GM04504 (cell line): ENCODE data around the gene SAMD9.
"Not testable (repeated sequence)": the region's sequence is repeated elsewhere in the genome, so short reads cannot be mapped to it uniquely, and the experiment has no call there.

Experiments used
- DNase-seq: peaks from one replicate; pipeline ENCODE4 v3.0.0-alpha.2; 2012; ENCODE audit warnings: low read depth

The SAMD9 gene

DNA sequence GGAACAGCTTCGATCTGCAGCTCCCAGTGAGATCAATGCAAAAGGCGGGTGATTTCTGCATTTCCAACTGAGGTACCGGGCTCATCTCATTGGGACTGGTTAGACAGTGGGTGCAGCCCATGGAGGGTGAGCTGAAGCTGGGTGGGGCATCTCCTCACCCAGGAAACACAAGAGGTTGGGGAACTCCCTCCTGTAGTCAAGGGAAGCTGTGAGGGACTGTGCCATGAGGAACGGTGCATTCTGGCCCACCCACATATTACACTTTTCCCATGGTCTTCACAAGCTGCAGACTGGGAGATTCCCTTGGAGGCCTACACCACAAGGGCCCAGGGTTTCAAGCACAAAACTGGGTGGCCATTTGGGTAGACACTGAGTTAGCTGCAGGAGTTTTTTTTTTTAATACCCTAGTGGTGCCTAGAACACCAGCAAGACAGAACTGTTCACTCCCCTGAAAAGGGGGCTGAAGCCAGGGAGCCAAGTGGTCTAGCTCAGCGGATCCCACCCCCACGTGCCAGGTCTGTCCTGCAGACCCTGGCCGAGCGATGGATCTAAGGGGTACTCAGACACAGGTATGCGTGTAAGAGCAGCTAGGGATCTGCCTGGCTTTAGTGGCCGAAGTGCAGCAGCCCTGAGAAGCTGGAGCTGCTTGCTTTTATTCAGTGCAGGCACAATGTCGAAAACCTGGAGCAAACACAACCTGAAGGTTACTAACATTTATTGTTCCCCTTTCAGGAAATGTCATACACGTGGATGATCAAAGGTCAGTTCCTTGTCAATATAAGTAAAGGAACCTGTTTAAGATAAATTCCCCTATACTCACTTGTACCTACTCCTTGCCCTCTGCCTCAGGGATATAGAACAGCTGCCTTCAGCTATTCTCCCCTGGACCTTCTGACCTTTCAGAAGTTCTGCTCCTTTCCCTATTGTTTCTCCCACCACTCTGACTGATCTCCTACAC, 3.1 kb upstream of the SAMD9 start:
- DNase-seq: no peak

DNA sequence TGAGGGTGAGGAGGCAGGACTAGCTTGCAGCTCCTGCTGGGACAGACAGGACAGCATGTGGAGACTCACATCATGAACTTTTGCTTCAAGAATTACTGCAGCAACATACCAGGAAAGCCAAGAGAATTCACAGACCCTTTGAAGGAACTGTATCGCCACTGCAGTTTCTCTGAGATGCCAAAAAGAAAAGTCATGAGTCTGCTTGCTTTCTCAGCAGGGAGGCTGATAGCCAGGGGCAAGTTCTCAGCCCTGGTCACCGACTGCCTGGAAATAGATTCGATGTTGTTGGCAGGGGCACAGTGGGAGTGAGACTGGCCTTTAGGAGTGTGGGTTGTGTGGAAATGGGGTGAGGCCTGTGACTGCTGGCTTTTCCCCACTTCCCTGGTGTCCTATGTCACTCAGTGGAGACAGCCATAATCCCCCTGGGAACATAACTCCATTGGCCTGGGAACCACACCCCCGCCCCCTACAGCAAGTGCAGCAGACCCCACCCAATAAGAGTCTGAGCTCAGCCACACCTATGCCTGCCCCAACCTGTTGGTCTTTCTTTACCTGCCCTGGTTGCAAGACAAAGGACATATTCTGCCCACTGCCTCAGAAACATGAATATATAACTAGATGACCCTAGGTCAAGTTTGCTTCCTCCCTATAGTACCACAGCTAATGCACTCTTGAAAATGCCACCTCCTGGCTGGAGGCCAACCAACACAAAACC, 1.6 kb upstream of the SAMD9 start:
- DNase-seq: peak; percentile 34

DNA sequence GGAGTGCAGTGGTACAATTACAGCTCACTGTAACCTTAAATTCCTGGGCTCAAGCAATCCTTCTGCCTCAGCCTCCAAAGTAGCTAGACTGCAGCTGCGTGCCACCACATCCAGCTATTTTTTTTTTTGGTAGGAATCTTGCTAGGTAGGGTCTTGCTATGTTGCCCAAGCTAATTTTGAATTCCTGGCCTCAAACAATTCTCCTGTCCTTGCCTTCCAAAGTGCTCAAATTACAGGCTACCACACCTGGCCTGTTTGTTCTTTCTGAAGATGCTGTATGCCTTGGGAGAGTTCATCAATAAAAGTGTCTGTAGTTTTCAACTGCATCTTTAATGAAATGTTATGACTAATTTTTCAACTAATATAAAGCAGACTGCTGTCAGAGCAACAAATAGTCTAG, 452 bp downstream of the SAMD9 start:
- DNase-seq: no peak

DNA sequence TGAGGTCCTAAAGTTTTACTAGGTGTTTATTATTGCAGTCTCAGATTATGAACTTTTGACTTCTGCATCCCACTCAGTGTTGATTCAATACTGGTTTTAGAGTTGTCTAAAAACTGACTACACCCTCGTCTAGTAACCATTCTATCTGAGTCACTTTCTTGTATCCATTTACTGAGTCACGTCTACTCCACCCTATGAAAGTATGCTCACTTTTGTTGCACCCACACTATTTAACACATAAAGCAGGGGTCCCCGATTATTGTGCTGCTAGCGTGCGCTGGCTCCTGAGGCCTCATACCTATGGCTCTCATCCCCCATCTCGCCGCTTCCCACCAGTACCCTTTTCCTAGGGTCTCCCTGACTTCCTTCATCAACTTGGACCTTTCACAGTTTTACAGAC, 2.0 kb downstream of the SAMD9 start:
- DNase-seq: peak; percentile 37

DNA sequence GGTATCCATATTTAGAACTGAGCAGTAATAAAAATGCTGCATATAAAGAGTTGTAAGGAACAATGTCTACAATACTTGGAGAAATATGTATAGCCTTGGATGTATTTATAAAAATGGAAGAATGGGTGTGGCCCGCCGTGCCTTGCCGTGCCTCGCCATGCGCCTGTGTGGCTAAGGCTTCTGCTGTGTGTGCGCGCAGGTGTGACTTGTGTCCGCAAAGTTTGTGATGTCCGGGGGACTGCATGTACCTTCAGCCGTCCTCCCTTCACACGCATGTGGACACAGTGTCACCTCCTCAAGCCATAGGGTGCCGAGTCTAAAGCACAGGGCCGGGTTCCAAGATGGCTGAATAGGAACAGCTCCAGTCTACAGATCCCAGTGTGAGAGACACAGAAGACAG, 9.8 kb downstream of the SAMD9 start:
- no peak for DNase-seq

DNA sequence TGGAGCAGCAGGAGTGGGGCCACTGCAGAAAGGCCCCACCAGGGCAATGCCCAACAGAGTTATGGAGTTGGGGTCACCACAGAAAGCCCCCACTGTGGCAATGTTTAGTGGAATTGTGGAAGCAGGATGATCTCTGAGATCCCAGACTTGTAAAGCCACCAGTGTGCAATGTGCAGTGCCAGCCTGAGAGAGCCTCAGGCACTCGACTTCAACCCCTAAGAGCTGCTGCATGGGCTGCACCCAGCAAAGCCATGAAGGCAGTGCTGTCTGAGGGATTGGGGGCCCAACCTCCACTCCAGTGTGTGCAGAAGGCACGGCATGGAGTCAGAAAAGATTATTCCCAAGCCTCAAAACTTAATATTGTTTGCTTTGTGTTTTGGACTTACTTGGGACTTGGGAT, 20.4 kb downstream of the SAMD9 start:
- DNase-seq: no peak

DNA sequence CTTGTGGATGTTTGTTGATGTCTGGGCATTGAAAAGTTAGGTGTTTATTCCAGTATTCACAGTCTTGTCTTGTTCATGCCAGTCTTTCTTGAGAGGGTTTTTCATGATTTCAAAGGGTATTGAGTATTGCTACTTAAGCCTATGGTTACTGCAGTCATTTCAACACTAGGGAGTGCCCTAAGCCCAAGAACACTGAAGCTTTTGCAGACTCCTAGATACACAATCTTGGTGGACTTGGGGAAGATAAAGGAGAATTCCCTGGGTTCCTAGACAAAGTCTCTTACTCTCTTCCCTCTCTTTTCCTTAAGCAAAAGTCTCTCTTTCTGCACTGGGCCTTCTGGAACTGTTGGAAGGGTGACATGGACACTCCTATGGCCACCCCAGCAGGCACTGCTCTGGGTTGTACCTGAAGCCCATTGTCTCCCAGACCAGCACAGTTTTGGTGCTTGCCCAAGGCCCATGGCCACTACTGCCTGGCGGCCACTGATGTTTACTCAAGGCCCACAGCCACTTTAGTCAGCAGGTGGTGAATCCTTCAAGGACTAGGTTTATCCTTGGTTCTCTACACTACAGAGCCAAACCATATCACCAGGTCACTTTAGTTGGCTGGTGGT, 24.9 kb downstream of the SAMD9 start:
- DNase-seq: peak; percentile 17

DNA sequence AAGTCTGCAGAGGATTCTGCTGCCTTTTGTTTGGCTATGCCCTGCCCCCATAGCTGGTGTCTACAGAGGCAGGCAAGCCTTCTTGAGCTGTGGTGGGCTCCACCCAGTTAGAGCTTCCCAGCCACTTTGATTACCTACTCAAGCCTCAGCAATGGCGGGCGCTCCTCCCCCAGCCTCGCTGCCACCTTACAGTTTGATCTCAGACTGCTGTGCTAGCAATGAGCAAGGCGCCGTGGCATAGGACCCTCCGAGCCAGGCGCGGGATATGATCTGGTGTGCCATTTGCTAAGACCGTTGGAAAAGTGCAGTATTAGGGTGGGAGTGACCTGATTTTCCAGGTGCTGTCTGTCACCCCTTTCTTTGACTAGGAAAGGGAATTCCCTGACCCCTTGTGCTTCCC, 44.4 kb downstream of the SAMD9 start:
- not testable (repeated sequence) for DNase-seq

DNA sequence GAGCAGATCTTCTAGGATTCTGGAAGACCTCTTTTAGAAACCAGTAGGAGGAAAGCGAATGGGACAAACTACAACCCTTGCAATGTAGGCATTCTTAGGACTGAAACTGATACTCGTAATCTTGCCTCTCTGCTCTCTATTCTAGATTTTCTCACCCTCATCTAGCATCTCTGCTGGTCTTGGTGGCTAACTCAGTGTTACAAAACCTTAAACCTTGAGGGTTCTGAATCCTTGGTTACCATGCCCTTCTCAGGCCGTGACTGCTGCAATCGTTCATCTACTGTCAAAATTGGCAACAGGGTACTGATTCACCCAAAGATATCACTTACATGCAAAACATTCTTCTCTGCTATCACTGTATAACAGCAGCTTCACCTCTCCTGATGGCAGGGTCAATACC, 55.2 kb downstream of the SAMD9 start:
- no peak for DNase-seq

DNA sequence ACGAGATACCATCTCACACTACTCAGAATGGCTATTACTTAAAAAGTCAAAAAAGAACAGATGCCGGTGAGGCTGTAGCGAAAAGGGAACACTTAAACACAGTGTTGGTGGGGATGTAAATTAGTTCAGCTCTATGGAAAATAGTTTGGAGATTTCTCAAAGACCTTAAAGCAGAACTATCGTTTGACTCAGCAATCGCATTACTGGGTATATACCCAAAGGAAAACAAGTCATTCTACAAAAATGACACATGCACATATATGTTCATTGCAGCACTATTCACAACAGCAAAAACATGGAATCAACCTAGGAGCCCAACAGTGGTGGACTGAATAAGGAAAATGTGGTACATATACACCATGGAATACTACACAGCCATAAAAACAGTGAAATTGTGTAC, 56.9 kb downstream of the SAMD9 start:
- no peak for DNase-seq

DNA sequence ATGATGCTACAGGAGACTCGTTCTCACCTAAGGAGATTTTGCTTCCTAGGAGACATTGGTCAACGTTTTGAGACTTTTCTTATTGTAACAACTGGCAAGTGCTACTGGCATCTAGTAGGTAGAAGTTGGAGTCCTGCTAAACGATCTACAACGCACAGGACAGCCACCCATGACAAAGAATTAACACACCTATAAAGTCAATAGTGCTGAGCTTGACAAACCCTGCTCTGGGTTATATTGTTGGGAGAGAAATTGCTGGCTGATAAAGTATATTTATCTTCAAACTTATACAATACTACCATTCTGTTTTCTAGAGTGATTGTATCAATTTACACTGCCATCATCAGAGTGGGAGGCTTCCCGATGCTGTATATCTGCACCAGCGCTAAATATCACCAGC, 57.8 kb downstream of the SAMD9 start:
- DNase-seq: no peak

DNA sequence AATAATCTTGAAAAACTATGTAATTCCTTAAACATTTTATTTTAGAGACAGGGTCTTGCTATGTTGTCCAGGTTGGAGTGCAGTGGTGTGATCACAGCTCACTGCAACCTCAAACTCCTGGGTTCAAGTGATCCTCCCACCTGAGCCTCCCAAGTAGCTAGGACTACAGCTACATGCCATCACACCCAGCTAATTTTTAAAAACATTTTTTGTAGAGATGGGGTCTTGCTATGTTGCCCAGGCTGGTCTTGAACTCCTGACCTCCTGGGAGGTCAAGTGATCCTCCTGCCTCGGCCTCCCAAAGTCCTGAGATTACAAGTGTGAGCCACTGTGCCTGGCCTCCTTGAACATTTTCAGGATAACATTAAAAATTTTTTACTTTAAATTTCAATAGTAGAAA, 61.2 kb downstream of the SAMD9 start:
- DNase-seq: not testable (repeated sequence)

DNA sequence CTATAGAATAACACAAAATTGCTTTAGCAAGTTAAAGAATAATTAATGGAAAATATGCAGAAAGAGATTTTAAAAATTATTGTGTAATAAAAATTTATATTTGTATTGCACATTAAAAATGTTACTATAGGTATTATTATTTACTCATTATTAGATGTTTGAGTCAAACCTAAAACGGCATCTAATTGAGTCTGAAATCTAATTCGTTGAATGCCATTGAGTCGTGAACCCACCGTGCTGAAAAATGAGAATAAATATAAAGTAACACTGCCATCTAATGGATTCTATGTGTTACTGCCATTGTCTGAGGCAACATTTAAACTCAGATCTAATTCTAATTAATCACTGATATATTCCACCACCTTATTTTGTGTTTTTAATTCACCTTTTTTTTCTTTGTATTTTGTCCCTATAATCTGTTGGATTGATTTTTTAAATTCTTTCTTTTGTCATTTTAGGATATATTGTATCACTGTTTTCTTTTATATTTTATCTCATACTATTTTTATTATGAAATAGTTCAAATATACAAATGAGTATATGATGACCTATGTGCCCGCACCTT, 62.2 kb downstream of the SAMD9 start:
- DNase-seq: peak; percentile 14

DNA sequence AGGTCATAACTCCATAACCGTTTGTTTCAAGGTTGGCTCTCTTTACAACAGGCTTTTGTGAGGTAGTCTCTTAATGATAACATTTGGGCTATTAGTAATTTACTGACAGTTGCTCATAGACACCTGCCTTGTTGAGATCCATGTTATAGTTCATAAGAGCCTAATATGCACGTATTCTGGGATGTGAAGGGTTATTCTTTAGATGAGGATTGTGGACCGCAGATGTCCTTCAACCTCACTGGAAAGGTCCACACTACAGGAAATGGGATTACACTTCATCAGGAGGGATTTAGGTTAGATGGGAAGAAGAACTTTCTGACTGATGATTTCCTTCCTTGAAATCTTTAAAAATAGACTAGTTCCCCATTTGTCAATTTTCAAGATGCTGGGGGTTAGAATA, 62.8 kb downstream of the SAMD9 start:
- DNase-seq: no peak

DNA sequence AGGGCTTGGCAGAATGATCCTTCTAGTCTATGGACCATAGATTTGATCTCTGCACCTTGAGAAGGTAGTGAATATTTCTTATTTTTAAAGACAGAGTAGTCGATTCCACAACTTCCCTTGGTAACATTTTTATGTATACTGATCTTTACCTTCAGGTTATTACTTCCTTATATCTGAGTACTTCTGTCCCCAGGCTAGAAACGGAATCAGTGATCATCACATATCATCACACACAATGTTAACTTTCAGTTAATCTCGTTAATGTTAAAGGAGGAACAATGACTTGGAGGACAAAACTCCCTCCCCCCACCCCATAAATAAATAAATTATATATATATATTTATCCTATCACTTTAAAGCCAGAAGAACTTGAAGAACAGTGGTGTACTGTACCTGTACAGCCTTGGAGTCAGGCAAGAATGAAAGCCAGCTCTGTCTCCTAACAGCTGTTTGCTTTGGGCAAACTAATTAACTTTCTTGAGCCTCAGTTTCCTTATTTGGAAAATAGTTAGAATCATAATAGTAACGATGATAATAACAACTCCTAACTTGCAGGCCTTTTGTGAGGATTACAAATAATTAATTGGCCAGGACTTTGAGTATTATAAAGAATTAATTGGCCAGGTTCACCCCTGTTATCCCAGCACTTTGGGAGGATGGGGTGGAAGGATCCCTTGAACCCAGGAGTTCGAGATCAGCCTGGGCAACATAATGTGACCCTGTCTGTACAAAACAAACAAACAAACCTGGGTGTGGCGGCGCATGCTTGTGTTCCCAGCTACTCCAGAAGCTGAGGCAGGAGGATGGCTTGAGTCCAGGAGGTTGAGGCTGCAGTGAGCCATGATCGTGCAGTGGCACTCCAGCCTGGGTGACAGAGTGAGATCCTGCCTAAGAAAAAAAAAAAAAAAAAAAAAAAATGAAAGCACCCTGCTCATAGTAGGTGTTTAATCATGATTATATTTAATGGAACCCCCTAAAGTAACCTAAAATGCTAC, 63.5 kb downstream of the SAMD9 start:
- no peak for DNase-seq

DNA sequence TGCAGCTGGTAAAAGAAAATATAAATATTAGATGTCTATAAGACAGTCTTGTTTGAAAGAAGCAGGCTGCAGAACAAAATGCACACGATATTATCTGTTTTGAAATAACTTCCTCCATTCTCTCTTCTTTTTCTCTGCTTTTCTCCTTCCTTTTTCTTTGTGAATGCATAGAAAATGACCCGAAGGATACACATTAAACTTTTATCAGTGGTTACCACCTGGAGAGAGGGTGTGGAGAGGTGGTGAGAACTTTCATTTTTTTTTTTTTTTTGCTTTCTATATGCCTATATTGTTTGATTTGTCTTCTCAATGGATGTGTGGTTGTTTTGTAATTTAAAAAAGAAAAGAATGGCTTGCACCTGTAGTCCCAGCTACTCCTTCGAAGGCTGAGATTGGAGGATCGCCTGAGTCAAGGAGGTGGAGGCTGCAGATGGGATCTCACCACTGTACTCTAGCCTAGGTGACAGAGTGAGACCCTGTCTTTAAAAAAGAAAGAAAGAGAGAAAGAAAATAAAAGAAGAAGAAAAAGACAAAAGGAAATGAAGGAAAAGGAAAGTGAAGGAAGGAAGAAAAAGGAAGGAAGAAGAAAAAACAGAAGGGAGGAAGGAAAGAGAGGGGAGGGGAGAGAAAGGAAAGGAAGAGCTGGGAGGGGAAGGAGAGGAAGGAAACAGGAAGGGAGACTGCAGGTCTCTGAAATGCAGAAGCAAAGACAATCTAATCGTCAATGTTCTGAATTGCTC, 64.4 kb downstream of the SAMD9 start:
- no peak for DNase-seq

DNA sequence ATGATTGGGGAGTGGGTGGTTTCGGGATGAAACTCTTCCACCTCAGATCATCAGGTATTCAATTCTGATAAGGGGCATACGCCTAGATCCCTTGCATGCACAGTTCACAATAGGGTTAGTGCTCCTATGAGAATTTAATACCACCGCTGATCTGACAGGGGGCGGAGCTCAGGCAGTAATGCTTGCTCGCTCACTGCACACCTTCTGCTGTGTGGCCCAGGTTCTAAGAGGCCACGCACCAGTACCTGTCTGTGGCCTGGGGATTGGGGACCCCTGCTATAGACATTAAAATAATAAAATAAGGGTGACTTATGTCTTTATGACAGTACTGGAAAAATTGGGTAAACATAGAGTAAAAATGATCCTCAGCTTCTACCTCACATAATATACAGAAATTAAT, 66.1 kb downstream of the SAMD9 start:
- no peak for DNase-seq
